NCI-H2196 treated with DMSO at 0.1 percent for 48 hours (cell line): ENCODE results near the gene FMN2.

Experiments
- DNase-seq: peaks from one replicate; lab custom pipeline; 2025; ENCODE audit not compliant: unreplicated experiment; lab: John Stamatoyannopoulos, UW

Gene FMN2

DNA sequence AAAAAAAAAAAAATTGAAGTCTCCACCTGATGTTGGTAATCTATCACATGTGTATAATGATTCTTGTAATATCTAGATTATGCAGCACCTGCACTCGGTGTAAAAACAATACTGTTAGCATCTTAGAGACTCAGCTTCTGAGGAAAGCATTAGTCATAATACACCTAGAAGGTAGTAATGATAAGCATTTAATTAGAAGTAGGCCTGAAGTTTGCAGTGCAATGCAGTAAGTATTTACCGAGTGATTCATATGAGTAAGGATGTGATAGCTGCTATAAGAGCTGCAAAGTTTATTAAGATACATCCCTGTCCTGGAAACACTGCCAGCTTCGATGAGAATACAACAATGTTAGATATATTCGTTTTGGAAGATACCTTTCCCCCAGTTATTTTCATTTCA lies 323.8 kb downstream of the FMN2 start:
- DNase-seq: no peak

DNA sequence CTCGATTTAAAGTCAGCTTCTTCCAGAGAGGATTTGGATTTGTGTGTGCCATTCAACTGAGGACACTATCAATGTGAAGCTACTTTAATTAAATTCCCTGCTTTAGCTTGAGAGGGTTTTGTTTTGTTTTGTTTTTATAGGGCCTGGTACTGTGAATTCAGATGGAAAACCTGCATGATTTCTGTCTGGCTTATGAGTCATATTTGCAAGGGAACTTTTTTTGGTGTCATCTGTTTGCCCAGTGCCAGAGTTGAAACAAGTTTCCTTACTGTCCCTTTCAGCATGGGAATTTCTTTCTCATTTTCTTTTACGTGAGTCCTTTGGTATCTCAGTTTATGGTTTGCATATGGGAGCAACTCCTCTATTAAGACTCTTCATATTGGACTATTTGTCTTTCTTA lies 325.6 kb downstream of the FMN2 start:
- DNase-seq: no peak

DNA sequence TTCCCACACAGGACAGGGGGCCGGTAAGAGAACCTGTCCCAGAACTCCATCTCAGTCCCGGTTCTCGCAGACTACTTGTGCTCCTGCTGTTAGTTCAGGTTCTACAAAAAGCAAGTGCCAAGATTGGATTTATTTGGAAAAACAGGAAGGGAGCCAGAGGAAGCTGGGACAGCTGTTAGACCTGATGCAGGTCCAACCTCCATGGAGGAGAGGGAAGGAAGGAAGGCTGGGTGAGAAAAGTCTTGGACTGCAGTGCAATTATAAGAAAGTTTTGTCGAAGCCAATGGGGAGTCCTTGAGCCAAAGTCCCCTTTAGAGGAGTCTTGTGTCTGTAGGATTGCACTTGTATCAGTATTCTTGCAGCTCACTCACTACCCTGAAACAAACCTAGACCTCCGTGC lies 329.1 kb downstream of the FMN2 start:
- DNase-seq: no peak

DNA sequence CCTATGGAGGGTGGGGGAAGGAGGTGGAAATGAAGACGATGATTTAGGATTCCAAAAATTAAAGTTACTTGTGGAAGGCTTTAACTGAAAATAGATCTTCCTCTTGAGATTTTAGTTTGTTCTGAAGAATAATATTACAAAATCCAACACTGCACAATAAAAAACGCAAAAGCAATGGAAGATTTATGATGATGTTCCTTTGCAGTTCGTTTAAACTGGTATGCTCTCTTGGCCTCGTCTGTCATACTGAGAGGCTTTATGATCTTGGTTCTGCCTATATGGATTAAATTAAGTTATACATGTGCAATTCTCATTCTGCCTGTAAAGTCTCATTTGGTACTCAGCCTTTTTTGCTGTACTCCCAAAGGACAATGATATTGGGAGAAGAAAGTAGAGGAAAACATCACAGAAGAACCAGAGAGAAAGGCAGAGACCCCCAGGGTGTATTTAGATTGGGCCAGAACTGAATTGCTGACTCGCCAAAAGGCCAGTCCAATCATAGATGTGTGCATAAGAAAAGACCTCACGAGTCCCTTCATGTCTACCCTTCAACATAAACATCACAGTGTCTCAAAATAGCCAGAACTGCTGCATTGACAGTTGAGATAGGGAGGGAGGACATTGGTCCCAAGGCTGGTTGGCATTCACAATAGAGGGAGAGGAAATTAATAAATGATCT lies 331.7 kb downstream of the FMN2 start:
- DNase-seq: no peak

DNA sequence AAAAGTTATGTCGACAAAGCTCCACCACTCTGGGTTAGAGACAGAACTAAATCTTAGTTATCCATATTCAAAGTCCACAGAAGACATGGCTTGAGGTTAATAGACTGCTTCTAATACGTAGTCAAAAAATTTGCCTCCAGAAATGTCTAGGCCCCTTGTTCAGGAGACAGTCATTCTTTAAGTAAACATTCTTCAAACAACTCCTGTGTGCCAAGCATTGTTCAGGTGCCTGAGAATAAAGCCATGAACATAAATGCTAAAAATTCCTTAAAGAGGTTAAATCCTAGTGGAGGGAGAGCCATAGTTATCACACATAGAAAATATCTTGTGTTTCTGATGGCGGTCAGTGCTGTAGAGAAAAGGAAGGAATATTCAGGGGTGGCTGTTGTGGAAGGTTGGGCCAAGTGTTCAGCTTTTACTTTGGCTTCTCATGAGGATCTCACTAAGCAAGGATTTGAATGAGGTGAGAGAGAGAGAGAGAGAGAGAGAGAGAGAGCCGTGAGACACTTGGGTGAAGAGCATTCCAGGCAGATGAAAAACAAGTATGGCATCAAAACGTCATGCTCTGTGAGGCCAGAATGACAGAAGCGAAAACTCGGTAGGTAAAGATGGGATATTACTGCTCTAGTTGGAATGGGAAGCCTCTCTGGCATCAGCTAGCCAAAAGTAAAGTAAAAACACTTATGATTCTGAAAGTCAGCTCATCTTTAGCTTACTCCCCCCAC lies 333.2 kb downstream of the FMN2 start:
- DNase-seq: no peak

DNA sequence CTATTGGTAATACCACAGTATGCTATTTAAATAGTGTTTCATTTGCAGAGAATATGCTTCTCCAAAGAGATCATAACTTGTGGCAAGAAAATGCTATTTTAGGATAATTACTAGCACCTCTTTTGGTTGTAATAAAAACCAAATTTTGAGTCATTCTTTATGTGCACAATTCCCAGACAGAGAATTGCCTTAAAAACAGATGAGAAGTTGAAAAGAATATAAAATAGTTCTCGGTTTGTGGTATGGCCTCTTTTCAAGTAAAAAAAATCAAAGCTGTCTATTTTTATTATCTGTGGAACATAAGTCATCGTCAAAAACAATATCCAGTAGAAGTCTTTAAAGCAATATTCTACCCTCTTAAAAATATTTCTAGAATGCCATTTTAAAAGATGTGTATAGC lies 334.4 kb downstream of the FMN2 start:
- no peak for DNase-seq

DNA sequence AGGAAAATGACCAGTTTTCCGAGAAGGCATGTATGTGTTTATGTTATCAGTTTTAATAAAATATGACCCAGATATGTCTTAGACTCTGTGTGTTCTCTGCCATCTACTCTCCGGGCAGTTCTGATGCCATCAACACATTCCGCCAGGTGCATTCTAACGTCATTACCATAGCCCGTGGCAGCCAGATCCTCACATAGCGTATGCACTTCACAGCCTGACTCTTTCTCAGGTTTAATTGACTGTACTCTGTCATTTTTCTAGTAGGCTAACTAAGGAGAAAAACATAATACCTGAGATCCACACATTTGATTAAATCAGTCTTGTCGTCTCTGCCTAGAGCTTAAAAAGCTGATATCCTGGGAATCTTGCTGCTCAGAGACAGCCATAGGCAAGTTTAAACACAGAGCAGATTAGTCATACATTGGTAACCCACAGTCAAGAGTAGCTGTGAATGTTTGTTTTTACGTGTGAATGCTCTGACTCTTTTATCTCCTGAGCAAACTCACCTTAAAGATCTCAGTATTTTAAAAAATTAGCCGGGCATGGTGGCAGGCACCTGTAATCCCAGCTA lies 344.4 kb downstream of the FMN2 start:
- no peak for DNase-seq

DNA sequence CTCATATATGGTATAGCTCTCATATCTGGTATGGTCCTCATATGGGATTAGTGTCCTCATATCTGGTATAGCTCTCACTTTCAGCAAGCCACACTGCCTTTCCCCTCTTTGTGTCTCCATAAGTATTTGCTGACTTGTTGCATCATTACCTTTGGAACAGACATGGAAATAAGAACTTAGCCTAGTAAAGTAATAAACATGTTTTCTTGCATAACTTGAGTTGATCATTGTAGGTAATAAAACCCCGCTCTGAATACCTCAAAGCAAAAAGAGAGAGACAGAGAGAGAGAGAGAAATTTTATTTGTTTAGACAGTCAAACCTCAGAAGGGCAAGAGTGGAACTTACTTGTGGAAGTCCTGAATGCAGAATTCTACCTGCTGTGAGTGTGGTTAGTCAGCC lies 350.0 kb downstream of the FMN2 start:
- no peak for DNase-seq

DNA sequence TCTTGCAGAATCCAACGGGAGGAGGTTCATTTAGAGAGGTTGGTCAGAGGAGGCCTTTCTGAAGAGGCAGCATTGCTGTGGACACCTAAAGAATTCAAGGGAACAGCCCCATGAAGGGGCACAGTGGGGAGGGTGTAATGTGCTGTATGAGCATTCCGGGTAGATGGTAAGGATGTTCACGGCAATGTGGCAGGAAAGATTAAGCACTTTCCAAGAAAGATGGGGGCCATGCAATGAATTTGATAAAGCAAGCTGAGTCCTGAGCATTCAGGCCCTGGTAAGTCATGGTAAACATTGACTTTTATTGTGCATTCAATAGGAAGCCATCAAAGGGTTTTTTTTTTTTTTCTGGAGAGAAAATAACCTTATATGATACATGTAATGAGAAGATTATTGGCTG lies 353.7 kb downstream of the FMN2 start:
- no peak for DNase-seq

DNA sequence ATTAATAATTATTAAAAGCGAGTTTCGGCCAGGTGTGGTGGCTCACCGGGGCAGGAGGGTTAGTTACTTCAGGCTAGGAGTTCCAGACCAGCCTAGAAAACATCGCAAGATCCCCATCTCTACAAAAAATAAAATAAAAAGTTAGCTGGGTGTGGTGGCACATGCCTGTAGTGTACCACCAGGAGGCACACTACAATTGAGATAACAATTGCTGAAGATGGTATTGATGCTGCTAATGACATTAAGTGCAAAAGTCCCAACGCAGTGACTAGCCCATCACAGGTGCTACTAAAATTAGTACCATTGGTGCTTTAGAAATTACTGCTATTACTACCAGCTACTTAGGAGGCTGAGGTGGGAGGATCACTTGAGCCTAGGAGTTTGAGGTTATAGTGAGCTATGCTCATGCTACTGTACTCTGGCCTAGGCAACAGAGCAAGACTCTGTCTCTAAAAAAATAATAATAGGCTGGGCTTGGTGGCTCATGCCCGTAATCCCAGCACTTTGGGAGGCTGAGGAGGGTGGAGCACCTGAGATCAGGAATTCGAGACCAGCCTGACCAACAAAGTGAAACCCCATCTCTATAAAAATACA lies 363.6 kb downstream of the FMN2 start:
- no peak for DNase-seq

DNA sequence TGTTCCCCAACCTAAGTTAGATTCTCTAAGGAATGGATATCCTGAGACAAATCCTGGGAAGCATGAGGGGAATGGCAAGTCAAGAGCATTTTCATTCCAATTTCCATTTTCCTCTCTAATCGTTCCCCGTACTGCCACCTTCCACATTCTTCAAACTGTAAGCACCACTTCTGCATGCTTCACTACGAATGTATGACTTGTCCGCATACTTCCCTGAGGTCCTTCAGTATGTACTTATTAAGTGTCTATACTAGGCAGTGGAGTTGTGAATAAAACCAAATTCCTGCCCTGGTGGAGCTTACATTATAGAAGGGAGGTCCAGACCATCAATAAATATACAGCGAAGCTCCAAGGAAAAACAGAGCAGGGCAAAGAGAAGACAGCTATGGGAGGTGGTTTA lies 365.5 kb downstream of the FMN2 start:
- DNase-seq: no peak

DNA sequence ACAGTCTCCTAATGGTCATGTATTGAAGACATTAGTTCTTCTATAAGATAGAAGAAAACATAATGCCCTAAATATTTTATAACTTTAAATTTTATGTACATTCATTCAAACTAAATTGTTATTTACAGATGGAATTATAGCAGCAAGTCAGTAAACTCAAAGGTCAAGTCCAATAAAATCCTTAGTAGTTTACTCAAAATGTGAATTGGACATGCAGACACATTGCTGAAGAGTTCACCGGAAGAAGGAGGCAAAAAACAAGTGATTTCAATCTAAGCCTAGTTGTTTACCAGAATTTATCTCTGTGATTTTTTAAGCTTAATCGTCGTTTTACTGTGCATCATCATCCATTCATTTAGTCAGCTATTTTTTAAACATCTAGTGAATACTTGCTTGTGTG lies 370.6 kb downstream of the FMN2 start:
- no peak for DNase-seq

DNA sequence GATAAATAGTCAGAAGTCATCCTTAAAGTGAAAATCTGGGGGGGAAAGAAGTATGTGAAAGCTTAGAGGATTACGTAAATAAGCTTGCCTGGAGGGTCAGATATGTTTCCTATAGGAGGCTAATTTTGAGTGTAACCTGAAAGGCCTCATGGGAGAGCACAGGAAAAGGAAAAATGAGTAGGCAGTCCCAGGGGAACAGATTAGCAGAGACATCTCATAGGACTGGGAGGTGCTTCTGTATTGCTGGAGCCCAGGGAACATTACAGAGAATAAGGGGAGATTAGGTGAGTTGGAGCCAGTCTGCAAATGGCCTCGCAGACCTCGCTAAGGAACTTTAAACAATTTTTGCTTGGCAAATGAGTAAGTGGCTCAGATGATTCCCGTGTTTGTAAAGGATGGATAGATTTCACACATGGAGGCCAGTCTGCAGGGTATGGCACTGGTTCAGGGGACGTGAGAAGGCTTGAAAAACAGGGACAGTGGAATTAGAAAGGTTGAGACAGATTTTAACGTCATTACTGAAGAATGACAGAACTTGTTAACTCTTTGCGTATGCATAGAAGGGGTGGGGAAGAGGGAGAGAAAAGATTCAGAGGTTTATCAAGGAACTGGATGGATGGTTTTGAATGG lies 371.2 kb downstream of the FMN2 start:
- DNase-seq: no peak

DNA sequence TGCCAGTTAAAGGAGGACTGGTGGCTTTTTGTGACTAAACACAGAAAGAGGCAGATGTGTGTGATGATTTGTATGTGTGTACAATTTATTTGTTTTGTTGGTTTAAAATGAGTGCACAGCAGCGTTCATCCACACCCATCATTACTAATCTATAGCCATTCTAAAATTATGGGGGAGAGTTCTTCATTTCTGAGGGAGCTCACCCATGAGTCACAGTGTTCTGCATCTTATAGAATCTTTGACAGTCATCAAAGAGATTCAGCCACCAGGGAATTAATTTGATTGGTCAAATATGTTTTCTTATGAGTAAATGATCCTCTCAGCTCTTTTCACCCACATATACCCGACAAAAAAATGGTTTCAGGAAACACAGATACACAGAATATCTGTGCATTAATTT lies 372.4 kb downstream of the FMN2 start:
- DNase-seq: no peak

DNA sequence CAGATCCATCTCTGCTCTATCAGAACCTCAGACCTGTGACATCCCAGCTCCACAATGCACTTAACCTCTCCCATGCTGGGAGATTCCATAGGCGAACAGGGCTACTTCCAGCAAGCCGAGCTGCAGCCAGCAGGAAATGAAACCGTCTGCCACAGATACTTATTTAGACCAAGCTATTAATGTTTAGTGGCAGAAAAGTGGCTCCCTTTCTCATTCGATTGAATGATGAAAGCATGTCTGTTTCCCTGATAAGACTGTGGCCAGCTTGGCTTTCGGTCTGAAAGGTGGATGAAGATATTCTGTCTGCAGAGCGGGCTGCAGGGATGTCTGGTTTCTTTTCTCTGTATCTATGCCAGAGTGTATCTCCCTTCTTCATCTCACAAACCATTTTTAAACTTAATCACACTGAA lies 373.9 kb downstream of the FMN2 start:
- no peak for DNase-seq

DNA sequence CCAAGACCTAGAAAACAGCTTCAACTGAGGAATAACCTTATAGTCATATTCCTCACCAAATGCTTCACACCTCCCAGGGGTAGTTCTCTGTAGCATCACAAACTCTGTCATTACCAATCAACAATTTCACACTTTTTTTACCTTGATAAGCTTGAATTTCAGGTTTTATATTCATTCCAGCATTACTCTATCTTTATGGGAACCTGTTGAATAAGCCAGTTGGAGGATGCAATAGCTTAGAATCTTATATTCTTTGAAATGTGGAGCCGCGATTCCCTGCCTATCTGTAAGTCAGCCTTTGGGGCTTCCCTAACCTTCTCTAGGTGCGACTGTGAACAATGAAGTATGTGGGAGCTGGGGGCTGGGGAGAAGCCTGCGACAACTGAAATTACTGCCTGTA lies 374.8 kb downstream of the FMN2 start:
- no peak for DNase-seq

DNA sequence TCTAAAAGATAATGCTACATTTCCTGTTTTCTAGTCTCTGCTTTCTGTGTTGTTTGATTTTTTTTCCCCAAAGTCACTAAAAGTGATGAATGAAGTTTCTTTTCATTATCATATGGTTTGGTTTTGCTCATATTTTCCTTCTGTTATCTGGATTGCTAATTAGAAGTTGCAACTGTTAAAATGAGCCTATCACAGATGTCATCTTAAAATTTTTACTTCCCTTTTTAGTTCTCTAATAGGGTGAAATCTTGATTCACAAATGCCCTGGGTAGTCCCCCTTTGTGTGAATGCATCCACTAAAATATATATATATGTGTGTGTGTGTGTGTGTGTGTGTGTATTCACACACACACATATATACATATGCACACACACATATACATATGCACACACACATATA lies 376.2 kb downstream of the FMN2 start:
- no peak for DNase-seq

DNA sequence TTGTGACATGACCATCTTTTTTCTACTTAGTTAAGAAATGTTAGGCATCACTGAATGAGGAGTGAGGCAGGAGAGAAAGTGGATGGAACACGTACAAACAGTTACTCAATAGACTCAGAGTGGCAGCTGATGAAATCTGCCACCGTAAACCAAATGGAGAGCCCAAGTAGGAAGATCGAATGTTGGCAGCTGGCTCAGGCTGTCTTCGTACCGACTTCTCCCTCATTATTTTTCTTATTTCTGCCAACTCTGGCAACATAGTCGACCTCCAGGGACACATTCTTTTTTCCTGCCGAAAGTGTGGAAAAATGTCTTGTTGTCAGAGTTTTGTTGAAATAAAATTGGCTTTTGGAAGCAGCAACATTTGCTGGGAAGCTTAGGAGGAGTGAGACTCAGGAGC lies 377.0 kb downstream of the FMN2 start:
- no peak for DNase-seq

DNA sequence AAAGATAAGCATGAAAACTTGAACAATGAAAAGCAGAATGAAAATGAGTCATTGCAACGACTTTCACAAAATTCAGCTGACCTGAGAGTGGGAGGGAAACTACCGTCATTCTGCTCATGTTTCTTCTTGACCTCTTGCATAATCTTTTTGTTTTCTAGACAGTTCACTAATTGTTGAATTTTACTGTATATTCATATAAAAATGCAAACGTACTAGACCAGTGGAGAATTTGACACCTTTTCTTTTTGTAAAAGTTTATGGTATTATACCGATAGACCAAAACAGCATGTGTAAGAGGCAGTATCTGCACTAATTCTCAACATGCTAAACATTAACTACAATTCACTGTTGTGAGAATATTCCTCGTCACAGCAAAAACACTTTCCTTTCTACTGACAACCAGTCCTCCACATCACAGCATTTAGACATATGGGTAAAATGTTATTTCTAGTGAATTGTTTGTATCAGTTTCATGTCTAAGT lies 382.5 kb downstream of the FMN2 start:
- no peak for DNase-seq

DNA sequence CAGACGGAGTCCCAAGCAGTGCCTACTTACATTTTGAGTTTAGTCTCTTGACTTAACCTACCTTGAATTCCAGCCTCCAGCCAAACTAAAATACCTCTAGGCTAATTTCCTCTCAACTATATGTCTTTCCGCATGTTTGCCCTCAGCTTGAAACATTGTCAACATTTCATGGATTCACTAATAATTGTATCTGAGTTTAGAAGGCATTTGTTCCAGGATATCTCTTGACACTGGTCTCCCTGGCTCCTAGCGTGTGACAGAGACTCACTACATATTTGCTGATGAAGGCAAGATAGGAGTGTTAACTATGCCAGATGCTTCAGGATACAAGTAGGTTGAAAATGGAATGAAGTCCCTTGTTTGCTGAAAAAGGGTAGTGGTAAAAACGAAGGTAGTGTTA lies 384.1 kb downstream of the FMN2 start:
- DNase-seq: no peak

DNA sequence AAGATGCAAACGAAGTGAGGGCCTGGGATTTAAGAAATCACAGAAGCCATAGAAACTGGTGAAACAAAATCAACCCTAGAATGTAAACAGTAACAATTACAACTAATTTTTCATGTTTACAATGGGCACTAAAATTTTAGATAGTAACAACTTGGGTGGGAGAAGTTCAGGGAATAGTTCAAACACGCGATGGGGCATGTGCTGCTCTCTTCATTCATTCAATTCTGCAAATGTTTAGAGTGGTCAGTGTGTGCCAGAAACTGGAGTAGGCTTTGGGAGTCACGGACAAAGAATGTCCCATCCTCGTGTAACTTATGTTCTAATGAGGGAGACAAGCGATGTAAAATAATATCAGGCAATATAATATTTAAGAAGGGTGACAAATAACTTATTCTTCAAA lies 386.9 kb downstream of the FMN2 start:
- no peak for DNase-seq
